Astrocyte of the cerebellum (primary cell): Measurements from ENCODE around the gene VWCE.
A peak's percentile ranks its signal among the peaks of the same experiment; 100 is the strongest.

Experiments used
- DNase-seq: peaks from one replicate; pipeline ENCODE4 v3.0.0-alpha.2; 2011; ENCODE audit warnings: low read depth
- H3K4me3 ChIP-seq: 2 replicates; pipeline ENCODE4 v1.5.1; 2011; ENCODE audit warnings: mild to moderate bottlenecking, low read depth, low read length, moderate library complexity
- in situ Hi-C: cut with HindIII; loops from 2 replicates; pipeline ENCODE4 v1.10.0; 2017; ENCODE audit warnings: low sequenced_read_pairs
- TF ChIP-seq, protein P1 (sequence below): IDR thresholded peaks from 2 replicates; pipeline ENCODE4 v1.5.1; 2012; ENCODE audit warnings: low read length, low read depth, moderate library complexity, mild to moderate bottlenecking; ENCODE audit errors: missing control alignments

Gene VWCE

DNA sequence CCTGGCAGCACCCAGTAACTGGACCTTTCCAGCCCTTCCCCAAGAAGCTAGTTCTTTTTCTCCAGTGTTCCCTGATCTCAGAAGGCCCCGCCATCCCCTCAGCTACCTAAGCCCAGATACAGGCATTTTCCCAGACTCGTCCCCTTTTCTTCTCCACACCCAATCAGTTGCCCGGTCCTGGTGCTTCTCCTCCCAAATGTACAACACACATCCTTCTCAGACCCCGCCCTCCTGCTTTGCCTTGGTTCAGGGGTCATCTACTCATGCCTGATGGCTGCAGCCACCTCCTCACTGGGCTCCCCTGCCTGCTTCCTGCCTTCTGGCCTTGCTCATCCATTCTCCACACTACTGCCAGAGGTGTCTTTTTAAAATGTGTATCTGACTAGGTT is 44.4 kb upstream of the VWCE start:
- TF ChIP-seq, protein P1, sequence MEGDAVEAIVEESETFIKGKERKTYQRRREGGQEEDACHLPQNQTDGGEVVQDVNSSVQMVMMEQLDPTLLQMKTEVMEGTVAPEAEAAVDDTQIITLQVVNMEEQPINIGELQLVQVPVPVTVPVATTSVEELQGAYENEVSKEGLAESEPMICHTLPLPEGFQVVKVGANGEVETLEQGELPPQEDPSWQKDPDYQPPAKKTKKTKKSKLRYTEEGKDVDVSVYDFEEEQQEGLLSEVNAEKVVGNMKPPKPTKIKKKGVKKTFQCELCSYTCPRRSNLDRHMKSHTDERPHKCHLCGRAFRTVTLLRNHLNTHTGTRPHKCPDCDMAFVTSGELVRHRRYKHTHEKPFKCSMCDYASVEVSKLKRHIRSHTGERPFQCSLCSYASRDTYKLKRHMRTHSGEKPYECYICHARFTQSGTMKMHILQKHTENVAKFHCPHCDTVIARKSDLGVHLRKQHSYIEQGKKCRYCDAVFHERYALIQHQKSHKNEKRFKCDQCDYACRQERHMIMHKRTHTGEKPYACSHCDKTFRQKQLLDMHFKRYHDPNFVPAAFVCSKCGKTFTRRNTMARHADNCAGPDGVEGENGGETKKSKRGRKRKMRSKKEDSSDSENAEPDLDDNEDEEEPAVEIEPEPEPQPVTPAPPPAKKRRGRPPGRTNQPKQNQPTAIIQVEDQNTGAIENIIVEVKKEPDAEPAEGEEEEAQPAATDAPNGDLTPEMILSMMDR = no peak
- in situ Hi-C loops = no loop called here
- H3K4me3 ChIP-seq = no peak overlapping the region
- no peak for DNase-seq

DNA sequence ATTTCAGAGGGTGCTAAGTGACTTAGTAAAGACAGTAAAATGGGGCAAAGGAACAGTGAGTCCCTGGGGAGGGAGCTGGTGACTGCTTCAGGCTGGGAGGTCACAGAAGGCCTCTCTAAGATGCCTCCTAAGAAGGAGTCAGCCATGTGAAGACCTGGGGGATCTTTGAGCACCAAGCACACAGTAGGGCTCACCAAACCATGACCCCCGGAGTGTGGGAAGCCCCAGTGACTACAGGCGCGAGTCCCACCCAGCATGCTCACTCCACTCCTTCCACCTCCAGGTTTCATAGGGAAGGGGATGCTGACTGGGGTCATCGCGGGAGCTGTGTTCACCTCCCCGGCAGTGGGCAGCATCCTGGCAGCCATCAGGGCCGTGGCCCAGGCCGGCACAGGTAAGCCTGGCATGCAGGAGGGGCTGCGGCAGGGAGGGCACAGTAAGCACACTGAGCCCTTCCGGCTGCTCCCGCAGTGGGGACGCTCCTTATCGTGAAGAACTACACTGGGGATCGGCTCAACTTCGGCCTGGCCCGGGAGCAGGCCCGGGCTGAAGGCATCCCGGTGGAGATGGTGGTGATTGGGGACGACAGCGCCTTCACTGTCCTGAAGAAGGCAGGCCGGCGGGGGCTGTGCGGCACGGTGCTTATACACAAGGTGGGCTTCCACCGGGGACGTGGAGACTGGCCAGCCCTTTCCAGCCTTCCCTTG is 43.8 kb upstream of the VWCE start:
- H3K4me3 ChIP-seq = no peak overlapping the region
- TF ChIP-seq, protein P1 = no peak
- in situ Hi-C loops = no loop called here

DNA sequence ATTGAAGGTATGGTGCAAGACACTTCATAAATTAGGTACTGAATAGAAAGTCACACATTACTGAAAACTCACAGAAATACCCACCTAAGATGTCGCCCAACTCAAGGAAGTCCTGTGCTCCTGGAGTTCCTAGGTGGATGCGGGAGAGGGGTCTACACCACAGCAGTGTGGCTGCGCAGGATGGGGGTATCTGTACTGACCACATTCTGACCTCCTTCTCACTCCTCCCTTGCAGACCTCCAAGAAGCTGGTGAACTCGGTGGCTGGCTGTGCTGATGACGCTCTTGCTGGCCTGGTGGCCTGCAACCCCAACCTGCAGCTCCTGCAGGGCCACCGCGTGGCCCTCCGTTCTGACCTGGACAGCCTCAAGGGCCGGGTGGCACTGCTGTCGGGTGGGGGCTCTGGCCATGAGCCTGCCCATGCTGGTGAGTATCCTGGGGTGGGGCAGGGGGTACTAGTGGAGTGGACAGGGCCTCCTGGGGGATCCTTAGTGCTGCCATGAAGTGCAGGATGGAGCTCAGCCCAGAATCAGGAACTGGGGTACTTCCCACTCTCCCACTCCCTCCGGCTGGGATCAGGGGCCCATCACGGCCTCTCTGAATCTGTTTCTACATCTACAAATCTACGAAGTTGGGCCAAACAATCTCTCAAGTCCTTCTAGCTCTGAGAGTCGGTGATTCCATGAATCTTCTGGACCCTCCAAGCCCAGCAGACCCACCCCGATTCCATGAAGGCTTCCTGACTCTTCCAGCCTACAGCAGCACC is 42.8 kb upstream of the VWCE start:
- in situ Hi-C loops = no loop called here
- TF ChIP-seq, protein P1 = no peak
- no peak for DNase-seq
- no peak overlapping the region for H3K4me3 ChIP-seq

More for the DNA sequence above, 43.8 kb upstream of the VWCE start:
- no peak for DNase-seq

DNA sequence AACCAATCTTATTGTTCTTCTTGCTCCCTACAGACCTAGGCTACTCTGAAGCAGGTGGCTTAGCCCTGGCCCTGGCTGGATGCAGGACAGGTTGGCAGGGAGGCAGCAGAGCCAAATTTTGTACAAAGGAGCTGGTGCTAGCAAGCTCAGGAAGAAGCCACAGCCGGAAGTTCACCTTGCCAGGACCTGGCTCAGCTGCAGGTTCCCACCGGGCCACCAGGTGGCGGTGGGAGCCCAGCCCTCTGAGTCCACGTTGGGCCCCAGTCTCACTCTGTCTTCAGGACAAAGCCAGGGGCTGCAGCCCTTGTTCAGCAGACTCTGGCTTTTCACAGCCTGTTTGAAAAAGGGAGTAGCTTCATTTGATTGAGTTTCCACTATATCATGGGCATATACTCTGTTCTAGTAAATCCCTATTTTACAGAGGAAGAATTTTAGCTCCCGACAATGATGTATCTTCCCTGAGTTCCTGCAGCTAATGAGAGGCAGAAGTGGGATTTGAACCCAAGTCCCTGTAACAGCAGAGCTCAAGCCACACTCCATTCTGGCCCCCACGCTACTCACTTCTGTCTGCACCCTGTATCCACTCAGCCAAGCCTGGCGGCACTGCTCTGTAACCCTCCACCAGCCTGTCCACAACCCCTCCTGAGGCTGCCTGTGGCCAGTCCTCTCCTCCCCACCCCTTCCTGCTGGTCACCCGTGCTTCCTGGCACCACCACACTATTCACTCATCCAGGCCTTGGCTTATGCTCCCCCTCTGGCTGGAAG is 41.2 kb upstream of the VWCE start:
- TF ChIP-seq, protein P1 = peak; percentile 99
- in situ Hi-C loops = no loop called here
- no peak overlapping the region for H3K4me3 ChIP-seq
- DNase-seq = peak; percentile 51

DNA sequence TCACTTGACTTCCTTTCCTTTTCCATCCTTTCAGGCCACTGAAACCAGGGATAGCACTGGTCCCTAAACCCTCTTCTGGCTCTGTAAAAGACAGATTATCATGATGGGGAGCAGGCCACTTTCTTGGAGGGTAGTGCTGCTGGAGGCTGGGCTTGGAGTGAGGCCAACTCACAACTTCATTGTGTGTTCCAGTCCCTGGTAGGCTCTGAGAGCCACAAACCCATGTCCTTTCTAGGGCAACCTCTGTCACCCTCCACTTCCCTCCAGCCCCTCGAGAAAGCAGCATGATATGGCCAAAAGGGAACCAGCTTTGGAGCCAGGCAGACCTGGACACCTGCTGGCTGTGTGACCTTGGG is 40.2 kb upstream of the VWCE start:
- in situ Hi-C loops = no loop called here
- H3K4me3 ChIP-seq = no peak overlapping the region
- DNase-seq = no peak
- TF ChIP-seq, protein P1 = no peak
